ENCODE data around the gene TEX48.

The TEX48 gene, protein sequence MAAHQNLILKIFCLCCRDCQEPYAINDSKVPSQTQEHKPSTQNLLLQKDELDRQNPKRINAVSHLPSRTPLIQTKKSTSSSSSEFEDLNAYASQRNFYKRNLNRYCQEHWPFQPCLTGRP

DNA sequence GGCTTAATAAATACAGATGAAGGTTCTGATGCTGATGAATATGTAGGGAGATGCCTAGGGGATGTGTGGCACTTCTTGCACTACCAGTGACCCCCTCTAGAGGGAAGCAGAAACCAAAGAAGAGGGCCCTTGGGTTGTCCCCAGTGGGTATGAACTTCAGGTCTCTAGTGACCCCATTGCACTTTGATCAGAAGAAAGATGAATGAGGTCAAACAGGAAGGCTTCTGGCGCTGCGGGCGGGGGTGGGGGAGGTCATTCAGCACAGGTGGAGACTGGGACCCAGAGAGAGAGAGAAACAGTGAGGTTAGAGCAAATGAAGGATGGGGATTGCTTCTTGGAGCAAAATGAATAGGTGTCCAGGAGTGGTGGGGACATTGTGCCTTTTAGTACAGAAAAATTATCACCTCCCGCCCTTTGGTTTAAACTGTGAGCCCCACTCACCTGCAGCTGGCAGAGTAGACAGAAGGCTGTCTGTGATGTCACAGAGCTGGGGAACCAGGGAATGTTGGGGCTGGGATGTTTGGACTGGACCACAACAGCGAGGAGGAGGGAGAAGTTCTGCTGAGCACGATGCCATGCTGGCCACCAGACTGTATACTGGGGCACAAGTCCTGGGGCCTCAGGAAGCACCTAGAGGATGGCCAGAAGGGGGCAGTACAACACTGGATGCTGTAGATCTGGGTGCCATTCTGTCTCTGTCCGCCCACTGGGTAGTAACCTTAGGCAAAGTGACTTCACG lies at the start of gene TEX48:
TEX48 (minus strand) TSS at position 599 of the 739 bp plus-strand sequence. CDS start 10,469 bp downstream, outside the sequence.
- TF ChIP-seq, protein P1, sequence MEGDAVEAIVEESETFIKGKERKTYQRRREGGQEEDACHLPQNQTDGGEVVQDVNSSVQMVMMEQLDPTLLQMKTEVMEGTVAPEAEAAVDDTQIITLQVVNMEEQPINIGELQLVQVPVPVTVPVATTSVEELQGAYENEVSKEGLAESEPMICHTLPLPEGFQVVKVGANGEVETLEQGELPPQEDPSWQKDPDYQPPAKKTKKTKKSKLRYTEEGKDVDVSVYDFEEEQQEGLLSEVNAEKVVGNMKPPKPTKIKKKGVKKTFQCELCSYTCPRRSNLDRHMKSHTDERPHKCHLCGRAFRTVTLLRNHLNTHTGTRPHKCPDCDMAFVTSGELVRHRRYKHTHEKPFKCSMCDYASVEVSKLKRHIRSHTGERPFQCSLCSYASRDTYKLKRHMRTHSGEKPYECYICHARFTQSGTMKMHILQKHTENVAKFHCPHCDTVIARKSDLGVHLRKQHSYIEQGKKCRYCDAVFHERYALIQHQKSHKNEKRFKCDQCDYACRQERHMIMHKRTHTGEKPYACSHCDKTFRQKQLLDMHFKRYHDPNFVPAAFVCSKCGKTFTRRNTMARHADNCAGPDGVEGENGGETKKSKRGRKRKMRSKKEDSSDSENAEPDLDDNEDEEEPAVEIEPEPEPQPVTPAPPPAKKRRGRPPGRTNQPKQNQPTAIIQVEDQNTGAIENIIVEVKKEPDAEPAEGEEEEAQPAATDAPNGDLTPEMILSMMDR (IDR thresholded peaks at IDR 0.05; ENCODE audit: low read depth, low read length, missing control alignments), result peak; percentile 84
- no peak within 1 kb of the TSS for H3K4me3 ChIP-seq (replicated peaks; ENCODE audit: low read depth, low read length)
- DNase-seq (ENCODE audit: extremely low read depth, low read depth), result peak; percentile 56

DNA sequence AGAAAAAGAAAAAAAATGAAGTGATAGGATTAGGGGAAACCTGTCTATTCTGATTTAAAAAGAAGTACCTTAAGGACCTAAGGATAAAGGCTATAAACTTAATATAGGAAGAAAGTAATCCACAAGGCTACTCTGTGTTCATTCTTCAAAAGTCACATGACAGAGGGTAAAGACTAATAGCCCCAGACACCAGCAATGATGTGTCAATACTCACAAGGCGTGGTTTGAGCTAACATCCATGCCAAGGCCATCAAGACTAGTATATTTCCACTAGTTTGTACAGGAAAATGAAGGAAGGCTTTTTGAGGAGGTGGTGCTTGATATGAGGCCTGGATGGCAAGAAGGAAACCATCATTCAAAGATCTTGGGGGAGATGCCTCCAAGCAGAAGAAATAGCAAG lies 49.7 kb upstream of the TEX48 start:
- DNase-seq (ENCODE audit: extremely low read depth, low read depth), result no peak
- TF ChIP-seq, protein P1 (IDR thresholded peaks at IDR 0.05; ENCODE audit: low read depth, low read length, missing control alignments), result no peak
- H3K4me3 ChIP-seq (replicated peaks; ENCODE audit: low read depth, low read length), result no peak overlapping the region

DNA sequence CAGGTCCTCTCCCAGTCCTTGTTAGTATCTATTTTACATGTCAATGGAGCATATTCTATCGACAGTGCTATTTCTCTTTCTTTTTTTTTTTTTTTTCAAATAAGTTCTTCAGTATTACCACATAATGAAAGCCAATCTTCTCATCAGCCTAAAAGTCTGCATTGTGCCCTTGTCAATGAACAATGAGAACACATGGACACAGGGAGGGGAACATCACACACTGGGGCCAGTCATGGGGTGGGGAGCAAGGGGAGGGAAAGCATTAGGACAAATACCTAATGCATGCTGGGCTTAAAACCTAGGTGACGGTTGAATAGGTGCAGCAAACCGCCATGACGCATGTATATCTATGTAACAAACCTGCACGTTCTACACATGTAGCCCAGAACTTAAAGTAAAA lies 47.7 kb upstream of the TEX48 start:
- H3K4me3 ChIP-seq (replicated peaks; ENCODE audit: low read depth, low read length), result no peak overlapping the region
- DNase-seq (ENCODE audit: extremely low read depth, low read depth), result no peak
- TF ChIP-seq, protein P1 (IDR thresholded peaks at IDR 0.05; ENCODE audit: low read depth, low read length, missing control alignments), result no peak

DNA sequence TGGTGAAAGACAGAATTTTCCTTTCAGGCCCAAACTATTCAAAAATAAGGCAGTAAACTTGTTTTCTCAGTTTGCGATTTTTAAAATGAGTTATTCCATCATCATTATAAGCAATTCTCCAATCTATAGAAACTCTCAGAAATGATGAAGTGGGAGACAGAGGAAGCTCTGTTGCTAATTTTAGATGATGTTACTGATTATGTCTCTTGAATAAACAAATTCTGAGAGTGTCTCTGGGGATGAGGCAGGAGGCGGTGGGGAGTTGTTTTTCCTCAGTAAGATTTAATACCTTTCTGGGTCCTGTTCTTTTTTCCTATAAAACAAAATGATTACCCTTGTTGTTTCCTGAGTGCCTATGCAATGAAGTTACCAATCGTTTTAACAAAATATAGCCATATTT lies 43.9 kb upstream of the TEX48 start:
- no peak overlapping the region for H3K4me3 ChIP-seq (replicated peaks; ENCODE audit: low read depth, low read length)
- TF ChIP-seq, protein P1 (IDR thresholded peaks at IDR 0.05; ENCODE audit: low read depth, low read length, missing control alignments), result no peak
- DNase-seq (ENCODE audit: extremely low read depth, low read depth), result no peak

DNA sequence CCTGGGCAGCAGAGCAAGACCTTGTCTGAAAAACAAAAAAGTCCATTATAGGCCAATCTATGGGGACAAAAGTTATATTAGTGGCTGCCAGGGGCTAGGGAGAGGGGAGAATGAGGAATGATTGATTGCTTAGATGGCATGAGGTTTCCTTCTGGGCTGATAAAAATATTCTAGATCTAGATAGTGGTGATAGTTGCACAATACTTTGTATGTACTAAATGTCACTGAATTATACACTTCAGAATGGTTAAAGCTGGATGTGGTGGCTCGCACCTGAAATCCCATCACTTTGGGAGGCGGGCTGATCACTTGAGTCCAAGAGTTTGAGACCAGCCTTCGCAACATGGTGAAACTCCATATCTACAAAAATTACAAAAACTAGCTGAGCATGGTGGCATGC lies 42.8 kb upstream of the TEX48 start:
- TF ChIP-seq, protein P1 (IDR thresholded peaks at IDR 0.05; ENCODE audit: low read depth, low read length, missing control alignments), result no peak
- H3K4me3 ChIP-seq (replicated peaks; ENCODE audit: low read depth, low read length), result no peak overlapping the region
- DNase-seq (ENCODE audit: extremely low read depth, low read depth), result no peak

DNA sequence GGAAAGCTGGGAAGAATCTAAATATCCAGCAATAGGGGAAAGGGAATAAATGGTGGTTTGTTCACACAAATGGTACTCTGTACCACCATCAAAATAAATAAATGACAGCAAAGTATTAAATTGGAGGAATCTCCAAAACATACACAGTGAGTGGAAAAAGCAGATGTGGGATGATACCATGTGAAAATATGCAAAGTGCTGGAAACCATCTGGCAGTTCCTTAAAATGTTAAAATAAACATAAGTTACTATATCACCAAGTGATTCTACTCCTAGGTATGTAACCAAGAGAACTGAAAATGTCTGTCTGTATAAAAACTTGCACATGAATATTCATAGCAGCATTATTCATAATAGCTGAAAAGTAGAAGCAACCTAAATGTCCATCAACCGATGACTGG lies 41.9 kb upstream of the TEX48 start:
- no peak for DNase-seq (ENCODE audit: extremely low read depth, low read depth)
- TF ChIP-seq, protein P1 (IDR thresholded peaks at IDR 0.05; ENCODE audit: low read depth, low read length, missing control alignments), result no peak

More for the DNA sequence above, 41.9 kb upstream of the TEX48 start:
- no peak overlapping the region for H3K4me3 ChIP-seq (replicated peaks; ENCODE audit: low read depth, low read length)
